Uterus (tissue), 2 donors: ENCODE data around the gene CAMP.

ENCODE experiments used
- CTCF ChIP-seq, 4 experiments: fragments of 200-600 bp in 2 of 4; fragments of 450-650 bp in 2 of 4; sonication (generic) in 2 of 4; IDR thresholded peaks; one replicate each; pipeline ENCODE4 v1.5.1; 2016 to 2019; ENCODE audit warnings: antibody characterized with exemption in 4 of 4, mild to moderate bottlenecking in 2 of 4, moderate library complexity in 1 of 4
- POLR2A ChIP-seq, 2 donors: fragments of 450-650 bp; IDR thresholded peaks; one replicate each; pipeline ENCODE4 v1.6.1; 2016; ENCODE audit warnings: antibody characterized with exemption in 2 of 2, mild to moderate bottlenecking in 1 of 2, moderate library complexity in 1 of 2

- TF ChIP-seq CTCF (IDR thresholded peaks at IDR 0.05) (no peak), POLR2A (IDR thresholded peaks at IDR 0.05) (no peak)
These were observed 8.9 kb downstream of the CAMP start for GRCh38 chr3:48232232-48232631.
